ENCODE measurements around the gene ATRNL1.

The ATRNL1 gene

GRCh38 chr10:115957012-115957399 lies 863.8 kb downstream of the ATRNL1 start:
- FAIRE-seq: no peak

- FAIRE-seq: no peak
Measured at GRCh38 chr10:115957786-115958442, 864.7 kb downstream of the ATRNL1 start.

GRCh38 chr10:115963848-115964247 lies 870.7 kb downstream of the ATRNL1 start:
- no peak for FAIRE-seq

GRCh38 chr10:115964827-115965226 lies 871.7 kb downstream of the ATRNL1 start:
- FAIRE-seq: no peak

- no peak for FAIRE-seq
Measured at GRCh38 chr10:115965376-115965775, 872.2 kb downstream of the ATRNL1 start.

GRCh38 chr10:115968236-115968635 lies 875.1 kb downstream of the ATRNL1 start:
- FAIRE-seq: no peak

GRCh38 chr10:115969591-115969990 lies 876.4 kb downstream of the ATRNL1 start:
- no peak for FAIRE-seq

GRCh38 chr10:115971921-115972320 lies 878.8 kb downstream of the ATRNL1 start:
- FAIRE-seq: no peak

- FAIRE-seq: no peak
Measured at GRCh38 chr10:115972426-115972825, 879.3 kb downstream of the ATRNL1 start.

GRCh38 chr10:115974351-115974750 lies 881.2 kb downstream of the ATRNL1 start:
- no peak for FAIRE-seq

- no peak for FAIRE-seq
Measured at GRCh38 chr10:115974816-115975430, 881.8 kb downstream of the ATRNL1 start.

- no peak for FAIRE-seq
Measured at GRCh38 chr10:115975506-115975905, 882.3 kb downstream of the ATRNL1 start.

GRCh38 chr10:115976342-115976741 lies 883.2 kb downstream of the ATRNL1 start:
- FAIRE-seq: no peak

GRCh38 chr10:115977855-115978254 lies 884.7 kb downstream of the ATRNL1 start:
- no peak for FAIRE-seq

- FAIRE-seq: no peak
Measured at GRCh38 chr10:115979576-115979975, 886.4 kb downstream of the ATRNL1 start.

GRCh38 chr10:115980470-115980869 lies 887.3 kb downstream of the ATRNL1 start:
- no peak for FAIRE-seq

- FAIRE-seq: no peak
Measured at GRCh38 chr10:115981081-115981480, 887.9 kb downstream of the ATRNL1 start.

GRCh38 chr10:115982076-115982475 lies 888.9 kb downstream of the ATRNL1 start:
- no peak for FAIRE-seq

GRCh38 chr10:115982526-115982925 lies 889.4 kb downstream of the ATRNL1 start:
- no peak for FAIRE-seq

GRCh38 chr10:115985786-115986185 lies 892.6 kb downstream of the ATRNL1 start:
- no peak for FAIRE-seq

- FAIRE-seq: no peak
Measured at GRCh38 chr10:115988380-115988779, 895.2 kb downstream of the ATRNL1 start.

GRCh38 chr10:115989621-115990020 lies 896.5 kb downstream of the ATRNL1 start:
- FAIRE-seq: no peak

GRCh38 chr10:115992236-115992986 lies 899.2 kb downstream of the ATRNL1 start:
- FAIRE-seq: no peak

- no peak for FAIRE-seq
Measured at GRCh38 chr10:115996031-115996430, 902.9 kb downstream of the ATRNL1 start.

Data from endometrium (tissue), 2 donors.